GM12878 (cell line): Measurements from ENCODE around the gene SULF2. TPM values are rescaled to one million over a fixed set of nuclear protein-coding genes. Genes with fewer than 3 reads are reported as not detected.

Experiments used
- CTCF ChIP-seq, 3 experiments: IDR thresholded peaks in 2 of 3; conservative IDR thresholded peaks in 1 of 3; 2 replicates each; pipeline ENCODE4 v1.5.1; 2011; ENCODE audit warnings: low read depth in 3 of 3, low read length in 3 of 3, mild to moderate bottlenecking in 3 of 3, control low read depth in 2 of 3, moderate library complexity in 2 of 3, inconsistent platforms in 1 of 3, mixed read lengths in 1 of 3; ENCODE audit not compliant: control insufficient read depth in 2 of 3, insufficient read depth in 1 of 3; ENCODE audit errors: extremely low read depth in 1 of 3
- IKZF1 ChIP-seq: fragments of 450-650 bp; conservative IDR thresholded peaks from 2 replicates; pipeline ENCODE4 v1.6.1; 2017; ENCODE audit warnings: antibody characterized with exemption, mild to moderate bottlenecking
- NFIC ChIP-seq: IDR thresholded peaks from 2 replicates; pipeline ENCODE4 v1.6.1; 2012; ENCODE audit warnings: low read depth, mild to moderate bottlenecking, inconsistent platforms, low read length, moderate library complexity
- NFXL1 ChIP-seq: fragments of 450-650 bp; IDR thresholded peaks from 2 replicates; pipeline ENCODE4 v1.6.1; 2017; ENCODE audit warnings: antibody characterized with exemption, mild to moderate bottlenecking, borderline replicate concordance
- SMC3 ChIP-seq: IDR thresholded peaks from 2 replicates; pipeline ENCODE4 v1.6.1; 2011; ENCODE audit warnings: low read length, improper control_type of control experiment, borderline replicate concordance
- ZNF592 ChIP-seq: fragments of 450-650 bp; IDR thresholded peaks from 2 replicates; pipeline ENCODE4 v1.6.1; 2017; ENCODE audit warnings: mild to moderate bottlenecking, moderate library complexity
- ZZZ3 ChIP-seq: IDR thresholded peaks from 2 replicates; pipeline ENCODE4 v1.6.1; 2011; ENCODE audit warnings: low read depth; ENCODE audit not compliant: control insufficient read depth, insufficient read length
- polyA plus RNA-seq, 11 experiments: library from polyadenylated mRNA; depleted of rRNA in 4 of 11; unstranded in 6 of 11; stranded (reverse) in 5 of 11; fragments of >200 nt; fragmentation: Nextera tagmentation in 4 of 11; fragmentation: Illumina TruSeq in 1 of 11; extraction: Ambion mirVana in 4 of 11; extraction: Trizol in 1 of 11; gene quantifications; 1 replicate in 1 of 11; 2 replicates in 10 of 11; pipeline versions ENCODE4 v1.2.1 to v1.2.3, GENCODE V29; 2011 to 2016; ENCODE audit warnings: inconsistent platforms in 2 of 11, missing spikeins in 2 of 11, low read depth in 1 of 11
- total RNA-seq, 4 experiments: library from RNA; depleted of rRNA in 3 of 4; stranded (reverse); fragments of >200 nt in 3 of 4; fragmentation: Illumina TruSeq in 1 of 4; extraction: Trizol in 1 of 4; gene quantifications; 2 replicates each; pipeline versions ENCODE4 v1.2.1 to v1.2.3, GENCODE V29; 2013 to 2021

The SULF2 gene
- total and polyA plus RNA-seq, 10 of the 15 experiments (the other 5 are each of a cell fraction or from before 2014, with no cell fraction given): 0.69 to 4.1 (median 1.6) TPM

- TF ChIP-seq ZNF592: 0 out of 2 replicates have a peak, but pooled peaks have one; percentile 23
- TF ChIP-seq CTCF (IDR thresholded peaks at IDR 0.05 in 2 of 3, conservative IDR thresholded peaks at IDR 0.05 in 1 of 3; ENCODE audit: control insufficient read depth in 2 of 3, extremely low read depth in 1 of 3, insufficient read depth in 1 of 3, low read depth in 3 of 3, low read length in 3 of 3): peak; percentile 80 to 90 (median 83)
- no peak for TF ChIP-seq ZZZ3
- no peak for TF ChIP-seq NFIC
- peak; percentile 86; the same call in 1 of the 2 replicates for TF ChIP-seq SMC3
- peak; percentile 31; the same call in 1 of the 2 replicates for TF ChIP-seq NFXL1
- peak; percentile 20; the same call in 1 of the 2 replicates for TF ChIP-seq IKZF1
- TF ChIP-seq, all 136 proteins: peak for 14
These were observed 107.4 kb downstream of the SULF2 start (continued) for GRCh38 chr20:47677635-47678453.
